B cell (primary cell): ENCODE measurements around the gene KCTD10. TPM values are rescaled to one million over a fixed set of nuclear protein-coding genes. Genes with fewer than 3 reads are reported as not detected.

Source experiments
- ATAC-seq: fragments of 200-7000 bp; cut with Tn5 transposase; one replicate; pipeline ENCODE4 v1.10.0; 2021; ENCODE audit warnings: low read depth, mild to moderate bottlenecking, moderate number of reproducible peaks, moderate library complexity
- CTCF ChIA-PET: fragments of 350-600 bp; sonication (Branson Sonifier 250); formaldehyde crosslinking; loops from one replicate; lab custom pipeline; 2021; ENCODE audit warnings: antibody characterized with exemption, inconsistent platforms; lab: Charles Lee
- POLR2A ChIA-PET: fragments of 350-600 bp; sonication (Branson Sonifier 250); formaldehyde crosslinking; loops from one replicate; lab custom pipeline; 2021; ENCODE audit warnings: antibody characterized with exemption; lab: Charles Lee
- DNase-seq: peaks from one replicate; pipeline ENCODE4 v3.0.0; 2013
- H2AFZ ChIP-seq: 2 replicates; pipeline ENCODE4 v1.6.1; 2012; ENCODE audit warnings: mild to moderate bottlenecking, low read depth, low read length; ENCODE audit not compliant: insufficient read depth, poor library complexity, severe bottlenecking
- H3K27ac ChIP-seq, 2 donors: 1 replicate in 1 of 2; 2 replicates in 1 of 2; pipeline ENCODE4 v1.5.1; 2012 to 2013; ENCODE audit warnings: low read length in 2 of 2, mild to moderate bottlenecking in 2 of 2, moderate library complexity in 1 of 2
- H3K27me3 ChIP-seq, 4 experiments: fragments of 200-600 bp in 1 of 4; sonication (generic) in 1 of 4; replicated peaks in 1 of 4; 1 replicate in 2 of 4; 2 replicates in 2 of 4; pipeline versions ENCODE4 v1.6.1 to v1.7.0; 2013 to 2016; ENCODE audit warnings: low read length in 3 of 4, mild to moderate bottlenecking in 2 of 4, mixed read lengths in 1 of 4, moderate library complexity in 1 of 4; ENCODE audit not compliant: insufficient read depth in 4 of 4, control insufficient read depth in 3 of 4; ENCODE audit errors: control extremely low read depth in 1 of 4
- H3K36me3 ChIP-seq, 2 experiments: replicated peaks in 1 of 2; 1 replicate in 1 of 2; 2 replicates in 1 of 2; pipeline versions ENCODE4 v1.6.1 to v1.7.1; 2013; ENCODE audit warnings: low read length in 1 of 2; ENCODE audit not compliant: insufficient read depth in 2 of 2, control insufficient read depth in 1 of 2; ENCODE audit errors: control extremely low read depth in 1 of 2, extremely low read depth in 1 of 2
- H3K4me1 ChIP-seq, 2 donors: fragments of 200-600 bp in 1 of 2; sonication (generic) in 1 of 2; 1 replicate in 1 of 2; 2 replicates in 1 of 2; pipeline versions ENCODE4 v1.5.1 to v1.6.1; 2013 to 2017; ENCODE audit warnings: low read length in 2 of 2; ENCODE audit not compliant: control insufficient read depth in 2 of 2, insufficient read depth in 2 of 2
- H3K4me2 ChIP-seq: replicated peaks from 2 replicates; pipeline ENCODE3; 2012; ENCODE audit warnings: mild to moderate bottlenecking, low read depth, low read length; ENCODE audit not compliant: poor library complexity, severe bottlenecking
- H3K4me3 ChIP-seq, 5 experiments: fragments of 200-600 bp in 1 of 5; sonication (generic) in 1 of 5; 1 replicate in 3 of 5; 2 replicates in 2 of 5; pipeline versions ENCODE4 v1.5.1 to v1.7.0; 2011 to 2016; ENCODE audit warnings: low read length in 4 of 5, mild to moderate bottlenecking in 4 of 5, low read depth in 2 of 5, control low read depth in 1 of 5, moderate library complexity in 1 of 5; ENCODE audit not compliant: insufficient read depth in 1 of 5; ENCODE audit errors: control extremely low read depth in 1 of 5, extremely low read depth in 1 of 5
- H3K79me2 ChIP-seq: fragments of 200-600 bp; sonication (generic); one replicate; pipeline ENCODE4 v1.6.0; 2016; ENCODE audit warnings: low read length; ENCODE audit not compliant: control insufficient read depth, insufficient read depth
- H3K9ac ChIP-seq: fragments of 200-600 bp; sonication (generic); 2 replicates; pipeline ENCODE4 v1.6.1; 2017; ENCODE audit warnings: mild to moderate bottlenecking, low read length, moderate library complexity
- H3K9me3 ChIP-seq, 3 donors: one replicate each; pipeline versions ENCODE4 v1.6.1 to v1.7.1; 2013; ENCODE audit warnings: low read length in 2 of 3; ENCODE audit not compliant: control insufficient read depth in 2 of 3, insufficient read depth in 1 of 3; ENCODE audit errors: control extremely low read depth in 1 of 3
- H4K20me1 ChIP-seq: 2 replicates; pipeline ENCODE4 v1.6.0; 2012; ENCODE audit warnings: mild to moderate bottlenecking, low read length; ENCODE audit not compliant: insufficient read depth, control insufficient read depth, poor library complexity, severe bottlenecking
- H3K27ac Mint-ChIP-seq: one replicate; pipeline ENCODE4 v1.8.0; 2021; ENCODE audit warnings: mixed read lengths
- H3K27me3 Mint-ChIP-seq: one replicate; pipeline ENCODE4 v1.8.0; 2021; ENCODE audit warnings: mixed read lengths
- H3K4me1 Mint-ChIP-seq: one replicate; pipeline ENCODE4 v1.8.0; 2021; ENCODE audit warnings: mixed read lengths
- H3K4me3 Mint-ChIP-seq: one replicate; pipeline ENCODE4 v1.8.0; 2021; ENCODE audit warnings: mixed read lengths
- H3K9me3 Mint-ChIP-seq: one replicate; pipeline ENCODE4 v1.8.0; 2022; ENCODE audit warnings: mixed read lengths; ENCODE audit not compliant: insufficient read depth
- EZH2 ChIP-seq: IDR thresholded peaks from 2 replicates; pipeline ENCODE4 v1.6.1; 2012; ENCODE audit warnings: borderline replicate concordance, low read depth, mild to moderate bottlenecking, moderate library complexity, low read length; ENCODE audit not compliant: insufficient read depth, poor library complexity, severe bottlenecking
- WGBS: methylation state at CpG from one replicate; pipeline ENCODE4 v1.1.5; 2013; ENCODE audit warnings: missing lambda C conversion rate; ENCODE audit not compliant: insufficient coverage; 5-methylcytosine and 5-hydroxymethylcytosine counted together
- intact Hi-C: fragments of 100-400 bp; cut with micrococcal nuclease; formaldehyde crosslinking; loops from one replicate; pipeline ENCODE4 v1.10.0; 2022
- polyA plus RNA-seq: library from polyadenylated mRNA; depleted of rRNA; stranded (reverse); fragments of >200 nt; gene quantifications from 2 replicates; pipeline ENCODE4 v1.2.3, GENCODE V29; 2012
- total RNA-seq, 2 donors: library from RNA; stranded (reverse); fragments of 120-200 nt in 1 of 2; gene quantifications; 1 replicate in 1 of 2; 2 replicates in 1 of 2; pipeline versions ENCODE4 v1.2.3 to v1.2.4, GENCODE V29; 2013 to 2022
- TF ChIP-seq, protein P1 (sequence below): fragments of 200-600 bp; IDR thresholded peaks from one replicate; pipeline ENCODE4 v1.8.0; 2022; ENCODE audit warnings: antibody characterized with exemption, mild to moderate bottlenecking

The KCTD10 gene
- total and polyA plus RNA-seq, 2 donors (not counting 1 experiment from before 2014, with no cell fraction given), result 15.4 to 30.9 TPM

DNA sequence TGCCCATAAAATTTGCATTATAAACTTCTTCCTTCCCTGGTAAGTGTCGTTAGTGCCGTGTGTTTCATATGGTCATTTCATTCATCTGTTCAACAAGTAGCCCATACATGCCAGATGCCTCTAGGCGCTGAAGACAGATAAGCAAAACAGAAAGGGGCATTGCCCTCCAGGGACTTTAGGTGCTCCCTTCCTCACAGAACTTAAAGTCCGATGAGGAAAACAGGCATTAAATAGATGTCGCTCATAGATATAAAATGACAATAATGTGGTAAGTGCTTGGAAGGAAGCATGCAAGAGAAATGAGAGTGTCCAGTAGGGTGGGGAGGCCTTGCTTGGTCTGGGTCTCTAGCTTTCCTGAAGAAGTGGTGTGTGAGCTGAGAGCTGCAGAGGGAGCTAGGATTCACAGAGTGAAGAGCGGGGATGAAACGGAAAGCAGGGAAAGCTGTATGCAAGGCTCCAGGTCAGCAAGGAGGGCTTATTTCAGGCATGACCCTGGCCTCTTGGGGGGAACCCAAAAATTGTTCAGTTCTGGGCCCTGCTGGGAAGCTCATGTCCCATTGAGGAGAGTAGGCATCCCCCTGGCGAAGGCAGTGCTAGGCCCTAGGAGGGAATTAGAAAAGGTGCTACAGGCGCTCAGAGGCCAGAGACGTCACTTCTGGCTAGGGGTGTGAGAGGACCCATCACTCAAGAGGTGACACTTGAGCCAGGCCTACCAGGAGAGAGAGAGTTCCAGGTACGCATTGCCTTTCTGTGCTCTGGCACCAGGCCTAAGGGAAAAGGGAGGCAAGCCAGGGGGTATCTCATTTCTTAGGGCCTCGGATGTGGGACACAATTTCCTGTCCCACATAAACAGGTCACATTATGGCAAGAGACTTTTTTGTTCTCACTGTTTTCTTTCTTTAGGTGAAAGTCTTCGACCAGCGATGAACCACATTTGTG lies 12.2 kb upstream of the KCTD10 start:
- intact Hi-C loops, result no loop called here
- Histone ChIP-seq H4K20me1 (no peaks in the 10 kb centered on the region), H3K9ac (no peak overlapping the region), H3K4me1 (no peaks in the 10 kb centered on the region), H3K4me2 (no peak overlapping the region), H2AFZ (no peak overlapping the region), H3K4me3 (no peak overlapping the region), H3K9me3 (no peaks in the 10 kb centered on the region), H3K79me2 (no peaks in the 10 kb centered on the region), H3K36me3 (peaks cover 9 to 86% of the 10 kb centered on the region in 2 experiments), H3K27me3 (no peaks in the 10 kb centered on the region), H3K27ac (no peak overlapping the region)
- ATAC-seq (no peak), DNase-seq (no peak)
- WGBS, result 100% methylated on average over 10 of the region's 14 CpGs
- Mint-ChIP-seq H3K27me3 (no peaks in the 10 kb centered on the region), H3K9me3 (no peaks in the 10 kb centered on the region), H3K4me3 (no peak overlapping the region), H3K27ac (no peak overlapping the region), H3K4me1 (no peaks in the 10 kb centered on the region)
- ChIA-PET CTCF (no interaction called here), POLR2A (no interaction called here)
- TF ChIP-seq, protein P1, sequence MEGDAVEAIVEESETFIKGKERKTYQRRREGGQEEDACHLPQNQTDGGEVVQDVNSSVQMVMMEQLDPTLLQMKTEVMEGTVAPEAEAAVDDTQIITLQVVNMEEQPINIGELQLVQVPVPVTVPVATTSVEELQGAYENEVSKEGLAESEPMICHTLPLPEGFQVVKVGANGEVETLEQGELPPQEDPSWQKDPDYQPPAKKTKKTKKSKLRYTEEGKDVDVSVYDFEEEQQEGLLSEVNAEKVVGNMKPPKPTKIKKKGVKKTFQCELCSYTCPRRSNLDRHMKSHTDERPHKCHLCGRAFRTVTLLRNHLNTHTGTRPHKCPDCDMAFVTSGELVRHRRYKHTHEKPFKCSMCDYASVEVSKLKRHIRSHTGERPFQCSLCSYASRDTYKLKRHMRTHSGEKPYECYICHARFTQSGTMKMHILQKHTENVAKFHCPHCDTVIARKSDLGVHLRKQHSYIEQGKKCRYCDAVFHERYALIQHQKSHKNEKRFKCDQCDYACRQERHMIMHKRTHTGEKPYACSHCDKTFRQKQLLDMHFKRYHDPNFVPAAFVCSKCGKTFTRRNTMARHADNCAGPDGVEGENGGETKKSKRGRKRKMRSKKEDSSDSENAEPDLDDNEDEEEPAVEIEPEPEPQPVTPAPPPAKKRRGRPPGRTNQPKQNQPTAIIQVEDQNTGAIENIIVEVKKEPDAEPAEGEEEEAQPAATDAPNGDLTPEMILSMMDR, result no peak
- TF ChIP-seq EZH2, result no peak

DNA sequence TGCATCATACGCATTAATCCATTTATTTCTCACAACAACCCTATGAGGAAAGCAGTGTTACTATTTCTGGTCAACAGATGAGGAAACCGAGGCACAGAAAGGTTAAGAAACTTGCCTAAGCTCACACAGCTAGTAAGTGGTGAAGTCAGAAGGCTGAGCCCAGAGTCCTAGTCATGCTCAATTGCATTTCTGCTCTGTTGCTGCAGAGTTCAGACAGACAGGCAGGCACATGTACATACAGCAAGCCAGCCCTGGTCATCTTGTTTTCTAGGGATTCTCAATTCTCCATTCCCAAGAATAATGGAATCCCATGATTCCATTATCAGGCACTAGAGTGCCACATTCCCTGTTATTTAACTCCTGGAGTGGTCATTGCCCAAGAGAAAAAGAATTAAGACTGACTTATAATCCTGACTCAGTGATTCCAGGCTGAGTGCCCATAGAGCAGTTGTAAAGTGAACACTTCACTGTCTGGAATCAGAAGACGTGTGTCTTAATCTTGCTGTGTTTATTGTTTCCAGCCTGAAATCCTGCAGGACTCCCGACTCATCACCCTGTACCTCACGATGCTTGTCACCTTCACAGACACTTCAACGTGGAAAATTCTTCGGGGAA lies 11.1 kb upstream of the KCTD10 start:
- TF ChIP-seq, protein P1, result no peak
- no peak for TF ChIP-seq EZH2
- WGBS, result 98% methylated on average over 5 of the region's 7 CpGs
- Mint-ChIP-seq H3K27me3 (no peaks in the 10 kb centered on the region), H3K9me3 (no peaks in the 10 kb centered on the region), H3K4me1 (no peaks in the 10 kb centered on the region), H3K27ac (no peak overlapping the region), H3K4me3 (no peak overlapping the region)
- intact Hi-C loops, result no loop called here
- Histone ChIP-seq H3K9me3 (no peaks in the 10 kb centered on the region), H3K4me3 (no peak overlapping the region), H3K27ac (no peak overlapping the region), H2AFZ (no peak overlapping the region), H3K4me1 (no peaks in the 10 kb centered on the region), H3K4me2 (no peak overlapping the region), H3K27me3 (no peaks in the 10 kb centered on the region), H3K79me2 (peaks cover 2% of the 10 kb centered on the region), H3K36me3 (peaks cover 9 to 94% of the 10 kb centered on the region in 2 experiments), H3K9ac (no peak overlapping the region), H4K20me1 (no peaks in the 10 kb centered on the region)
- DNase-seq (no peak), ATAC-seq (no peak)
- POLR2A ChIA-PET, result no interaction called here
- CTCF ChIA-PET, result no interaction called here
